Mesothelial cell of epicardium (in vitro differentiated cells): ENCODE measurements around the gene LRRC15. TPM values are rescaled to one million over a fixed set of nuclear protein-coding genes. Genes with fewer than 3 reads are reported as not detected.

Experiments used
- DNase-seq, 2 experiments: peaks; one replicate each; pipeline ENCODE4 v3.0.0; 2021; ENCODE audit warnings: low spot score in 2 of 2; ENCODE audit not compliant: unreplicated experiment in 2 of 2
- H3K27ac Mint-ChIP-seq: 2 replicates; pipeline ENCODE4 v1.8.0; 2021; ENCODE audit warnings: mixed read lengths
- H3K27me3 Mint-ChIP-seq: 2 replicates; pipeline ENCODE4 v1.8.0; 2021; ENCODE audit warnings: low read depth, mixed read lengths
- H3K36me3 Mint-ChIP-seq: 2 replicates; pipeline ENCODE4 v1.8.0; 2021; ENCODE audit warnings: mixed read lengths
- H3K4me1 Mint-ChIP-seq: 2 replicates; pipeline ENCODE4 v1.8.0; 2021; ENCODE audit warnings: mixed read lengths
- H3K4me3 Mint-ChIP-seq: 2 replicates; pipeline ENCODE4 v1.8.0; 2021; ENCODE audit warnings: mild to moderate bottlenecking, moderate library complexity, mixed read lengths
- H3K9me3 Mint-ChIP-seq: 2 replicates; pipeline ENCODE4 v1.8.0; 2021; ENCODE audit warnings: mixed read lengths
- total RNA-seq: library from RNA; stranded (reverse); gene quantifications from 3 replicates; pipeline ENCODE4 v1.2.1, GENCODE V29; 2021
- TF ChIP-seq, protein P1 (sequence below): fragments of 200-600 bp; sonication (generic); IDR thresholded peaks from one replicate; pipeline ENCODE4 v1.5.0; 2021; ENCODE audit warnings: antibody characterized with exemption; ENCODE audit not compliant: unreplicated experiment

Gene LRRC15
- total RNA-seq, 1 donor from 2014 or later: not detected

DNA sequence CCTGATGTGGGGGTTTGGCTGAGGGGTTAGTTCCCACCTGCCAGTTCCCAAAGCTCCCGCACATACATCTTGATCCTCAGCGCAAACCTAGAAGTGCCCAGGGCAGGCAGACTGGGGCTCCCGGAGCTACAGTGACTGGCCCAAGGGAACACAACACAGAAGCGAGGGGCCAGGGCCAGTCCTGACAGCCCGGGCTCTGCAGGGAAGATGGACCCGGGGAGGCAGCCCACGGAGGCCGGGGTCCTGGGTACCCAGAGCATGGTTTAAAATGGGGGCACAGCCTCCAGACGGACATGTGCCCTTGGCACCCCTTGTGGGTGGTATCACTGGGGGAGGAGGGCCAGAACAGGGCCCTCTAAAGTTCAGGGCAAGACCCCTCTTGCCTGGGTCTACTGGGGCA lies 23.5 kb downstream of the LRRC15 start:
- Mint-ChIP-seq H3K27ac (no peak overlapping the region), H3K9me3 (no peaks in the 10 kb centered on the region), H3K4me1 (peaks cover 5% of the 10 kb centered on the region), H3K27me3 (peaks cover 15% of the 10 kb centered on the region), H3K4me3 (no peak overlapping the region), H3K36me3 (no peaks in the 10 kb centered on the region)
- DNase-seq: no peak
- TF ChIP-seq, protein P1, sequence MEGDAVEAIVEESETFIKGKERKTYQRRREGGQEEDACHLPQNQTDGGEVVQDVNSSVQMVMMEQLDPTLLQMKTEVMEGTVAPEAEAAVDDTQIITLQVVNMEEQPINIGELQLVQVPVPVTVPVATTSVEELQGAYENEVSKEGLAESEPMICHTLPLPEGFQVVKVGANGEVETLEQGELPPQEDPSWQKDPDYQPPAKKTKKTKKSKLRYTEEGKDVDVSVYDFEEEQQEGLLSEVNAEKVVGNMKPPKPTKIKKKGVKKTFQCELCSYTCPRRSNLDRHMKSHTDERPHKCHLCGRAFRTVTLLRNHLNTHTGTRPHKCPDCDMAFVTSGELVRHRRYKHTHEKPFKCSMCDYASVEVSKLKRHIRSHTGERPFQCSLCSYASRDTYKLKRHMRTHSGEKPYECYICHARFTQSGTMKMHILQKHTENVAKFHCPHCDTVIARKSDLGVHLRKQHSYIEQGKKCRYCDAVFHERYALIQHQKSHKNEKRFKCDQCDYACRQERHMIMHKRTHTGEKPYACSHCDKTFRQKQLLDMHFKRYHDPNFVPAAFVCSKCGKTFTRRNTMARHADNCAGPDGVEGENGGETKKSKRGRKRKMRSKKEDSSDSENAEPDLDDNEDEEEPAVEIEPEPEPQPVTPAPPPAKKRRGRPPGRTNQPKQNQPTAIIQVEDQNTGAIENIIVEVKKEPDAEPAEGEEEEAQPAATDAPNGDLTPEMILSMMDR: no peak

DNA sequence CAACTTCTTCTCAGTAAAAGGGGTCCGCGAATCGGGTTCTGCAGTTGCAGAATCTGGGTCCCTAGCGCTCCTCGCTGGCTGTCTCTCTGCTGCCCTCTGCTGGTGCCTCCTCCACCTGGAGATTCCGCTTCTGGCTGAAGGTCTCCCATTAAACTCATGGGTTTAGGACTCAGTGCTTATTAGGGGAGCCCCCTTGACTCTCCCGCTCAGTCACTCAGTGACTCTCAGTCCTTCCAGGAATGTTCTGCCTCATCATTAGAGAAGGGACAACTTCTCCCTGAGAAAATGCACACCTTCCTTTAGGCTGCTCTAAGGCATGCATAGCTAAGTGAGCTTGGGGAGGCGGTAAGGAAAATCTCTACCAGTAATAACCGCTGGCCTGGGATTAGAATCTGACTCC lies 25.5 kb downstream of the LRRC15 start:
- TF ChIP-seq, protein P1: peak; percentile 87

DNA sequence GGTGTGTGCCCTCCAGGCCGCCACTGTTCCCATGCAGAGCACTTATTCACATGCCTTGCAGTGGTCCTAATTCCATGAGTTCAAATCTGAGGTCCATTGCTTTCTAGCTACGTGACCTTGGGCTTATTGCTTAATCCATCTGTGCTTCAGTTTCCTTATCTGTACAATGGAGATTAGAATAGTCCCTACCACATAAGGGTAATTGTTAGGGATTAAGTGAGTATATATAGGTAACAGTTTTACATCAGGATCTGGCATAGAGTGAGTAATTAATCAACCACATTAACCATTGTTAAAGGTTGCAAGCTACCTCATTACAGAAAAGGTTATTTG lies 26.0 kb downstream of the LRRC15 start:
- Mint-ChIP-seq H3K36me3 (no peaks in the 10 kb centered on the region), H3K27me3 (peaks cover 15% of the 10 kb centered on the region), H3K4me1 (peaks cover 21% of the 10 kb centered on the region), H3K9me3 (no peaks in the 10 kb centered on the region), H3K27ac (no peak overlapping the region), H3K4me3 (no peak overlapping the region)
- DNase-seq: no peak
- TF ChIP-seq, protein P1: no peak

More for the DNA sequence above, 25.5 kb downstream of the LRRC15 start:
- no peak overlapping the region for H3K4me3 Mint-ChIP-seq
- H3K36me3 Mint-ChIP-seq: no peaks in the 10 kb centered on the region
- H3K9me3 Mint-ChIP-seq: no peaks in the 10 kb centered on the region
- H3K27me3 Mint-ChIP-seq: peaks cover 15% of the 10 kb centered on the region
- DNase-seq: peak; percentile 65 to 91
- no peak overlapping the region for H3K27ac Mint-ChIP-seq
- H3K4me1 Mint-ChIP-seq: peaks cover 21% of the 10 kb centered on the region

- Mint-ChIP-seq H3K27me3 (peaks cover 15% of the 10 kb centered on the region), H3K4me3 (no peak overlapping the region), H3K27ac (no peak overlapping the region), H3K36me3 (no peaks in the 10 kb centered on the region), H3K4me1 (peaks cover 24% of the 10 kb centered on the region), H3K9me3 (no peaks in the 10 kb centered on the region)
- TF ChIP-seq, protein P1: no peak
- no peak for DNase-seq
Measured at GRCh38 chr3:194342861-194343560, 26.5 kb downstream of the LRRC15 start.

DNA sequence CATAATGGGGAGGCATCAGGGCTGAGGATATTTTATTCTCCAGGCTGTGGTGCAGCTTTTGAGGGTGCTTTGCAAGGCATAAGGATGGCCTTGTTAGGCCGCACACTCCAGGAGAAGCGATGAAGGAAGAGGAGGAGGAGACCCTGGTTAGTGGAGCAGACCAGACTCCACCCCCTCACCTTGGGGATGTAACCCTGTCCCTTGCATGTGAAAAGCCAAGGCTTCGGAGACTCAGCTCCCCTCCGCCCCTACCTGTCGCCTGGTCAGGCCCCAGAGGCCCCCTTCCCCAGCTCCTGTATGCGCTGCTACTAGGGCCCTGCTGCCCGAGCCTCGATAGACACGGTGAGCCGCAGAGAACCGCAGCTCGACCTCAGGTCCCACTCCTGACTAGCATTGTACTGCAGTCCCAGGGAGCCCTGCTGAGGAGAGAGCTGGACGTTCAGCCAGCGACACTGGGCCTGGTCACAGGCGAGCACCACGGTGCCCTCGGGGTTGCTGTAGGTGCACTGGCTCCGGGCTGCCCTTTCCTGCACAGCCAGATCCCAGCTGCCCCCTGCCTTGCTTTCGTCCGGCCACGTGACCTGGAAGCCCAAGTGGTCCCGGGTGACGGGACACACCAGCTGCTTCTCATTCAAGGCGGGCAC lies 28.7 kb downstream of the LRRC15 start:
- TF ChIP-seq, protein P1: no peak
- Mint-ChIP-seq H3K27ac (no peak overlapping the region), H3K9me3 (no peaks in the 10 kb centered on the region), H3K4me3 (no peak overlapping the region), H3K4me1 (peaks cover 34% of the 10 kb centered on the region), H3K27me3 (peaks cover 15% of the 10 kb centered on the region), H3K36me3 (no peaks in the 10 kb centered on the region)
- DNase-seq: no peak
